Choroid plexus epithelial cell (primary cell): ENCODE results near the gene PROK2.

ENCODE experiments used
- DNase-seq: peaks from one replicate; pipeline ENCODE4 v3.0.0-alpha.2; 2010; ENCODE audit warnings: low read depth
- H3K4me3 ChIP-seq: 2 replicates; pipeline ENCODE4 v1.5.1; 2011; ENCODE audit warnings: low read depth, mild to moderate bottlenecking, control low read depth, low read length, moderate library complexity
- CTCF ChIP-seq: conservative IDR thresholded peaks from 2 replicates; pipeline ENCODE4 v1.5.1; 2011; ENCODE audit warnings: low read depth, mild to moderate bottlenecking, control low read depth, inconsistent platforms, low read length, moderate library complexity

PROK2 gene

GRCh38 chr3:71783152-71783551 lies 1.8 kb downstream of the PROK2 start:
- no peak overlapping the region for H3K4me3 ChIP-seq
- no peak for TF ChIP-seq CTCF
- no peak for DNase-seq

GRCh38 chr3:71780430-71780829 lies 4.5 kb downstream of the PROK2 start:
- no peak overlapping the region for H3K4me3 ChIP-seq
- DNase-seq = no peak
- TF ChIP-seq CTCF = no peak

GRCh38 chr3:71779674-71780377 lies 5.1 kb downstream of the PROK2 start:
- TF ChIP-seq CTCF = no peak
- H3K4me3 ChIP-seq = no peak overlapping the region

GRCh38 chr3:71778353-71778752 lies 6.6 kb downstream of the PROK2 start:
- no peak for DNase-seq
- H3K4me3 ChIP-seq = no peak overlapping the region
- TF ChIP-seq CTCF = no peak

More at GRCh38 chr3:71779674-71780377, 5.1 kb downstream of the PROK2 start:
- peak; percentile 6 for DNase-seq

- TF ChIP-seq CTCF = no peak
- no peak overlapping the region for H3K4me3 ChIP-seq
- DNase-seq = no peak
These were observed 8.4 kb downstream of the PROK2 start for GRCh38 chr3:71776538-71776937.

- H3K4me3 ChIP-seq = no peak overlapping the region
- DNase-seq = no peak
- no peak for TF ChIP-seq CTCF
These were observed 13.1 kb downstream of the PROK2 start for GRCh38 chr3:71771884-71772283.

GRCh38 chr3:71771126-71771525 lies 13.8 kb downstream of the PROK2 start:
- no peak for DNase-seq
- no peak for TF ChIP-seq CTCF

More at GRCh38 chr3:71771126-71771525, 13.8 kb downstream of the PROK2 start:
- H3K4me3 ChIP-seq = no peak overlapping the region
